HG02852 (cell line): ENCODE measurements around the gene UBALD2.
"Not testable (repeated sequence)": the region's sequence is repeated elsewhere in the genome, so short reads cannot be mapped to it uniquely, and the experiment has no call there.

Source experiments
- ATAC-seq: cut with Tn5 transposase; IDR thresholded peaks from one replicate; pipeline ENCODE4 v1.9.1; 2021; ENCODE audit warnings: mild to moderate bottlenecking, moderate library complexity; ENCODE audit not compliant: unreplicated experiment

The UBALD2 gene

GRCh38 chr17:76264755-76265623 lies at the start of gene UBALD2:
Gene UBALD2, plus strand, starts transcription at chr17:76265348. Its CDS starts 158 bp downstream, at chr17:76265506.
- peak; percentile 79 for ATAC-seq

GRCh38 chr17:76217081-76217480 lies 48.1 kb upstream of the UBALD2 start:
- no peak for ATAC-seq

- ATAC-seq, result no peak
These were observed 45.3 kb upstream of the UBALD2 start for GRCh38 chr17:76219670-76220383.

- ATAC-seq, result no peak
These were observed 41.3 kb upstream of the UBALD2 start for GRCh38 chr17:76223802-76224201.

GRCh38 chr17:76225373-76226086 lies 39.6 kb upstream of the UBALD2 start:
- not testable (repeated sequence) for ATAC-seq

GRCh38 chr17:76226749-76227148 lies 38.4 kb upstream of the UBALD2 start:
- not testable (repeated sequence) for ATAC-seq

GRCh38 chr17:76232342-76232741 lies 32.8 kb upstream of the UBALD2 start:
- no peak for ATAC-seq

GRCh38 chr17:76233588-76234353 lies 31.4 kb upstream of the UBALD2 start:
- ATAC-seq, result no peak

GRCh38 chr17:76234354-76234679 lies 30.8 kb upstream of the UBALD2 start:
- no peak for ATAC-seq

- ATAC-seq, result no peak
These were observed 29.3 kb upstream of the UBALD2 start for GRCh38 chr17:76235883-76236282.

GRCh38 chr17:76236603-76237002 lies 28.5 kb upstream of the UBALD2 start:
- ATAC-seq, result no peak

- no peak for ATAC-seq
These were observed 27.3 kb upstream of the UBALD2 start for GRCh38 chr17:76237859-76238313.

GRCh38 chr17:76238847-76239537 lies 26.2 kb upstream of the UBALD2 start:
- ATAC-seq, result no peak

- no peak for ATAC-seq
These were observed 25.4 kb upstream of the UBALD2 start for GRCh38 chr17:76239538-76240274.

- peak; percentile 74 for ATAC-seq
These were observed 24.5 kb upstream of the UBALD2 start, which contains the start of gene RNF157 for GRCh38 chr17:76240461-76241203. Gene RNF157, minus strand, starts transcription at chr17:76240493. Its CDS starts 253 bp downstream, at chr17:76240240.

GRCh38 chr17:76241204-76241538 lies 24.0 kb upstream of the UBALD2 start:
- ATAC-seq, result no peak

GRCh38 chr17:76241691-76242255 lies 23.4 kb upstream of the UBALD2 start:
- no peak for ATAC-seq
